DOHH2 (cell line): Measurements from ENCODE around the gene B4GALT2.

Experiments used
- H3F3A ChIP-seq: fragments of 200-600 bp; sonication (generic), shearing (Covaris generic); 2 replicates; pipeline ENCODE4 v1.6.0; 2016; ENCODE audit warnings: antibody characterized with exemption, mild to moderate bottlenecking; ENCODE audit not compliant: control insufficient read depth, insufficient read depth
- H3K27ac ChIP-seq: fragments of 200-600 bp; sonication (generic); 2 replicates; pipeline ENCODE4 v1.5.1; 2014; ENCODE audit warnings: low read depth, mild to moderate bottlenecking, low read length, moderate library complexity
- H3K27me3 ChIP-seq: fragments of 200-600 bp; sonication (generic); 2 replicates; pipeline ENCODE4 v1.6.1; 2014; ENCODE audit warnings: mild to moderate bottlenecking, low read length, mixed read lengths; ENCODE audit not compliant: control insufficient read depth
- H3K36me3 ChIP-seq: fragments of 200-600 bp; sonication (generic); 2 replicates; pipeline ENCODE4 v1.6.1; 2014; ENCODE audit warnings: mild to moderate bottlenecking, low read length, moderate library complexity, mixed read lengths; ENCODE audit not compliant: control insufficient read depth
- H3K4me1 ChIP-seq: fragments of 200-600 bp; sonication (generic); 2 replicates; pipeline ENCODE4 v1.6.1; 2014; ENCODE audit warnings: mild to moderate bottlenecking, low read length, mixed read lengths; ENCODE audit not compliant: control insufficient read depth
- H3K4me2 ChIP-seq: fragments of 200-600 bp; sonication (generic); 2 replicates; pipeline ENCODE4 v1.6.0; 2014; ENCODE audit warnings: mild to moderate bottlenecking, low read length, moderate library complexity
- H3K4me3 ChIP-seq: fragments of 200-600 bp; sonication (generic); 2 replicates; pipeline ENCODE4 v1.5.1; 2014; ENCODE audit warnings: mild to moderate bottlenecking, low read length, mixed read lengths
- H3K79me2 ChIP-seq: fragments of 200-600 bp; sonication (generic); 2 replicates; pipeline ENCODE4 v1.6.1; 2014; ENCODE audit warnings: mild to moderate bottlenecking, low read length, mixed read lengths; ENCODE audit not compliant: control insufficient read depth
- H3K9me2 ChIP-seq: fragments of 200-600 bp; sonication (generic); replicated peaks from 2 replicates; pipeline ENCODE4 v1.6.1; 2014; ENCODE audit warnings: mild to moderate bottlenecking, low read length, mixed read lengths; ENCODE audit not compliant: control insufficient read depth
- H3K9me3 ChIP-seq: fragments of 200-600 bp; sonication (generic); 2 replicates; pipeline ENCODE4 v1.6.1; 2014; ENCODE audit warnings: antibody characterized with exemption, low read length, mixed read lengths; ENCODE audit not compliant: control insufficient read depth, insufficient read depth
- H4K20me1 ChIP-seq: fragments of 200-600 bp; sonication (generic); 2 replicates; pipeline ENCODE4 v1.6.0; 2014; ENCODE audit warnings: low read depth, mild to moderate bottlenecking, antibody characterized with exemption, low read length, moderate library complexity; ENCODE audit not compliant: control insufficient read depth, insufficient read depth
- EZH2phosphoT487 ChIP-seq: fragments of 200-600 bp; sonication (generic); IDR thresholded peaks from 2 replicates; pipeline ENCODE4 v1.6.1; 2017; ENCODE audit warnings: borderline replicate concordance, mild to moderate bottlenecking, antibody characterized with exemption, low read length, moderate library complexity, mixed read lengths
- TF ChIP-seq, protein P1 (sequence below): fragments of 200-600 bp; sonication (generic); IDR thresholded peaks from one replicate; pipeline ENCODE4 v1.5.1; 2014; ENCODE audit warnings: antibody characterized with exemption, mild to moderate bottlenecking, low read depth, low read length; ENCODE audit not compliant: poor library complexity, severe bottlenecking

B4GALT2 gene

GRCh38 chr1:43947874-43948437, 31.1 kb upstream of the B4GALT2 start:
- H3K79me2 ChIP-seq: peaks cover 54% of the 10 kb centered on the region
- no peaks in the 10 kb centered on the region for H4K20me1 ChIP-seq
- peaks cover 26% of the 10 kb centered on the region for H3K4me1 ChIP-seq
- peaks cover 27% of the 10 kb centered on the region for H3K36me3 ChIP-seq
- no peaks in the 10 kb centered on the region for H3K27me3 ChIP-seq
- no peaks in the 10 kb centered on the region for H3F3A ChIP-seq
- peak overlapping the region; percentile 93 for H3K4me2 ChIP-seq
- no peaks in the 10 kb centered on the region for H3K9me2 ChIP-seq
- no peak for TF ChIP-seq EZH2phosphoT487
- TF ChIP-seq, protein P1, sequence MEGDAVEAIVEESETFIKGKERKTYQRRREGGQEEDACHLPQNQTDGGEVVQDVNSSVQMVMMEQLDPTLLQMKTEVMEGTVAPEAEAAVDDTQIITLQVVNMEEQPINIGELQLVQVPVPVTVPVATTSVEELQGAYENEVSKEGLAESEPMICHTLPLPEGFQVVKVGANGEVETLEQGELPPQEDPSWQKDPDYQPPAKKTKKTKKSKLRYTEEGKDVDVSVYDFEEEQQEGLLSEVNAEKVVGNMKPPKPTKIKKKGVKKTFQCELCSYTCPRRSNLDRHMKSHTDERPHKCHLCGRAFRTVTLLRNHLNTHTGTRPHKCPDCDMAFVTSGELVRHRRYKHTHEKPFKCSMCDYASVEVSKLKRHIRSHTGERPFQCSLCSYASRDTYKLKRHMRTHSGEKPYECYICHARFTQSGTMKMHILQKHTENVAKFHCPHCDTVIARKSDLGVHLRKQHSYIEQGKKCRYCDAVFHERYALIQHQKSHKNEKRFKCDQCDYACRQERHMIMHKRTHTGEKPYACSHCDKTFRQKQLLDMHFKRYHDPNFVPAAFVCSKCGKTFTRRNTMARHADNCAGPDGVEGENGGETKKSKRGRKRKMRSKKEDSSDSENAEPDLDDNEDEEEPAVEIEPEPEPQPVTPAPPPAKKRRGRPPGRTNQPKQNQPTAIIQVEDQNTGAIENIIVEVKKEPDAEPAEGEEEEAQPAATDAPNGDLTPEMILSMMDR: no peak
- H3K27ac ChIP-seq: no peak overlapping the region
- H3K9me3 ChIP-seq: no peaks in the 10 kb centered on the region
- H3K4me3 ChIP-seq: peak overlapping the region; percentile 94

DNA sequence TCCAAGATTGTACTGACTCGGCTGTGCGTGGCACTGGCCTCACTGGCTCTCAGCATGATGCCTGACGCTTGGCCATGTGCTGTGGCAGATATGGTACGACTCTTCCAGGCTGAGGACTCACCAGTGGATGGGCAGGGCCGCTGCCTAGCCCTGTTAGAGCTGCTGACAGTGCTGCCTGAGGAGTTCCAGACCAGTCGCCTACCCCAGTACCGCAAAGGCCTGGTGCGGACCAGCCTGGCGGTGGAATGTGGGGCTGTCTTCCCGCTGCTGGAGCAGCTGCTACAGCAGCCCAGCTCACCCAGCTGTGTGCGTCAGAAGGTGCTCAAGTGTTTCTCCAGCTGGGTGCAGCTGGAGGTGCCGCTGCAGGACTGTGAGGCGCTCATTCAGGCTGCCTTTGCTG, 29.3 kb upstream of the B4GALT2 start:
- no peaks in the 10 kb centered on the region for H4K20me1 ChIP-seq
- H3K27ac ChIP-seq: no peak overlapping the region
- H3K36me3 ChIP-seq: peaks cover 22% of the 10 kb centered on the region
- H3K4me1 ChIP-seq: peaks cover 22% of the 10 kb centered on the region
- H3F3A ChIP-seq: no peaks in the 10 kb centered on the region
- no peaks in the 10 kb centered on the region for H3K9me2 ChIP-seq
- H3K4me2 ChIP-seq: no peak overlapping the region
- no peaks in the 10 kb centered on the region for H3K9me3 ChIP-seq
- TF ChIP-seq, protein P1: no peak
- TF ChIP-seq EZH2phosphoT487: no peak
- peaks cover 59% of the 10 kb centered on the region for H3K79me2 ChIP-seq
- no peaks in the 10 kb centered on the region for H3K27me3 ChIP-seq
- H3K4me3 ChIP-seq: no peak overlapping the region

DNA sequence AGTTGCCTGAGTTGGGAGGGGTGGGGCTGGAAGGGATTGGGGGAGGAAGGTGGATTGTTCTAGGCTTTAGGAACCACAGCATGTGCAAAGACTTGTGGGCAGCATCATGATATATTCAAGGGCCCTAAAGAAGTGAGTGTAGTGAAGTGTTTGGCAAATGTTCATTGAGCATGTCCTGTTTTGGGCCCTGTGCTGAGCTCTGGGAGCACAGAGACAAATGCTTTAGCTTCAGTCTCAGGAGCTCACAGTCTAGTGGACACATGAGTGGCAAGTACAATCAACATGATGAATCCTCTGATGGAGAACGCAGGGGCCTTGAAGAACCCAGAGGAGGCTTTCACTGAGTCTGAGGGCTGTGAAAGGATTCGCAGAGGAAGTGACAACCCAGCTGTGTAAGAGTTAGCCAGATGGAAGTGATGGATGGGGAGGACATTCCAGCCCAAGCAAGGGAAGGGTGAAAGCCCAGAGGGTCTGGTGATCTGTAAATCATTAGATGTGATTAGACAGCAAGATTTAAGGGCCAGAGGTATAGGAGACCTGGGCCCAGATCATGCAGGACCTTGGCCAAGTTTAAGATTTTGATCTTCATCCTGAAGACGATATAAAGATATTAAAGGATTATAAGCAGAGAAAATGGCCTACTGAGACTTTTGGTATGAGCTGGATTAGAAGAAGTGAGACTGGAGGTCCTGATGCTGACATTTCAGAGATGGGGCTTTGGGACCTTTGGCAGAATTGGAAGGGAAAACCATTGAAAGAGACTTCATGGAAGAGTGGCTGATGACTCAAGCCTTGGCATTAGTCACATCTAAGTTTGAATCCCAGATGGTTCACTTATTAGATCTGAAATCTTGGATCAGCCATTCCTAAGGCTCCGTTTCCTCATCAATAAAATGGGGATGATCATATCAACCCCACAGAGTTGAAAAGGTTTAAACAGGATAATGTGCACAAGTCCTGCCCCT, 27.7 kb upstream of the B4GALT2 start:
- H3K27ac ChIP-seq: no peak overlapping the region
- H3K4me3 ChIP-seq: no peak overlapping the region
- H3K4me2 ChIP-seq: no peak overlapping the region
- H3K79me2 ChIP-seq: peaks cover 46% of the 10 kb centered on the region
- no peaks in the 10 kb centered on the region for H3K9me2 ChIP-seq
- no peaks in the 10 kb centered on the region for H3K27me3 ChIP-seq
- peaks cover 24% of the 10 kb centered on the region for H3K36me3 ChIP-seq
- no peak for TF ChIP-seq EZH2phosphoT487
- H3K9me3 ChIP-seq: no peaks in the 10 kb centered on the region
- peaks cover 15% of the 10 kb centered on the region for H3K4me1 ChIP-seq
- H4K20me1 ChIP-seq: no peaks in the 10 kb centered on the region
- no peaks in the 10 kb centered on the region for H3F3A ChIP-seq
